Mesodermal cell (in vitro differentiated cells): ENCODE measurements around the gene HNRNPU. TPM values are rescaled to one million over a fixed set of nuclear protein-coding genes. Genes with fewer than 3 reads are reported as not detected.

Source experiments
- H3K27ac ChIP-seq: 2 replicates; pipeline ENCODE4 v1.7.0; 2013; ENCODE audit warnings: mild to moderate bottlenecking, low read depth, low read length, moderate library complexity; ENCODE audit not compliant: severe bottlenecking
- H3K36me3 ChIP-seq: 2 replicates; pipeline ENCODE4 v1.7.1; 2013; ENCODE audit warnings: mild to moderate bottlenecking, low read length, moderate library complexity; ENCODE audit not compliant: control insufficient read depth, insufficient read depth
- H3K4me1 ChIP-seq: one replicate; pipeline ENCODE4 v1.7.1; 2013; ENCODE audit warnings: mild to moderate bottlenecking, low read length; ENCODE audit not compliant: insufficient read depth, control insufficient read depth, poor library complexity, severe bottlenecking
- H3K4me3 ChIP-seq: 2 replicates; pipeline ENCODE4 v1.7.0; 2013; ENCODE audit warnings: low read length, control low read depth, mild to moderate bottlenecking; ENCODE audit not compliant: insufficient read depth, poor library complexity, severe bottlenecking; ENCODE audit errors: extremely low read depth
- H3K9me3 ChIP-seq: 2 replicates; pipeline ENCODE4 v1.7.1; 2013; ENCODE audit warnings: mild to moderate bottlenecking, low read length, moderate library complexity; ENCODE audit not compliant: control insufficient read depth
- WGBS, 2 experiments: methylation state at CpG; one replicate each; pipeline ENCODE4 v1.1.5; 2013; ENCODE audit warnings: missing lambda C conversion rate in 2 of 2; ENCODE audit not compliant: insufficient coverage in 2 of 2; 5-methylcytosine and 5-hydroxymethylcytosine counted together
- polyA plus RNA-seq, 2 experiments: library from polyadenylated mRNA; stranded (reverse); fragments of 50-300 nt; gene quantifications; one replicate each; pipeline ENCODE4 v1.2.3, GENCODE V29; 2013

HNRNPU gene
- 230 TPM for polyA plus RNA-seq (2013, experiment 1 of 2)
- 271 TPM for polyA plus RNA-seq (2013, experiment 2 of 2)

- Histone ChIP-seq H3K4me3 (peak within 1 kb of the TSS; percentile 99), H3K36me3 (peaks cover 31% of the 10 kb centered on the region), H3K9me3 (no peaks in the 10 kb centered on the region), H3K27ac (peak within 1 kb of the TSS; percentile 97), H3K4me1 (peaks cover 19% of the 10 kb centered on the region)
- 0 to 1% methylated on average over 38 to 54 of the region's 71 CpGs for WGBS, 2 experiments
Measured at GRCh38 chr1:244864253-244865027, at the start of gene HNRNPU. Gene HNRNPU (minus strand): TSS chr1:244864543. CDS start chr1:244864307, 236 bp downstream.

- Histone ChIP-seq H3K4me3 (no peak overlapping the region), H3K36me3 (no peaks in the 10 kb centered on the region), H3K4me1 (no peaks in the 10 kb centered on the region), H3K9me3 (no peaks in the 10 kb centered on the region), H3K27ac (no peak overlapping the region)
- WGBS, 2 experiments, result 89 to 91% methylated on average over 12 to 13 of the region's 15 CpGs
Measured at GRCh38 chr1:244913806-244914205, 49.5 kb upstream of the HNRNPU start.

- H3K9me3 ChIP-seq, result no peaks in the 10 kb centered on the region
- no peaks in the 10 kb centered on the region for H3K36me3 ChIP-seq
- WGBS, 2 experiments, result 71 to 90% methylated on average over 2 to 3 of the region's 3 CpGs
- no peak overlapping the region for H3K4me3 ChIP-seq
- no peak overlapping the region for H3K27ac ChIP-seq
- no peaks in the 10 kb centered on the region for H3K4me1 ChIP-seq
Measured at GRCh38 chr1:244904119-244904518, 39.8 kb upstream of the HNRNPU start.

GRCh38 chr1:244901400-244902015, 37.2 kb upstream of the HNRNPU start:
- 96 to 97% methylated on average over 3 to 6 of the region's 6 CpGs for WGBS, 2 experiments
- Histone ChIP-seq H3K36me3 (no peaks in the 10 kb centered on the region), H3K4me3 (no peak overlapping the region), H3K4me1 (no peaks in the 10 kb centered on the region), H3K27ac (no peak overlapping the region), H3K9me3 (no peaks in the 10 kb centered on the region)

GRCh38 chr1:244897476-244898254, 33.3 kb upstream of the HNRNPU start:
- 88% methylated on average over 7 to 8 of the region's 15 CpGs for WGBS, 2 experiments
- no peak overlapping the region for H3K27ac ChIP-seq
- H3K4me3 ChIP-seq, result no peak overlapping the region
- no peaks in the 10 kb centered on the region for H3K9me3 ChIP-seq
- H3K36me3 ChIP-seq, result no peaks in the 10 kb centered on the region
- H3K4me1 ChIP-seq, result peaks cover under 1% of the 10 kb centered on the region

- Histone ChIP-seq H3K4me3 (no peak overlapping the region), H3K4me1 (peaks cover 5% of the 10 kb centered on the region), H3K9me3 (no peaks in the 10 kb centered on the region), H3K36me3 (no peaks in the 10 kb centered on the region), H3K27ac (no peak overlapping the region)
- WGBS, 2 experiments, result 85 to 100% methylated on average over 1 to 2 of the region's 3 CpGs
Measured at GRCh38 chr1:244896550-244896949, 32.2 kb upstream of the HNRNPU start.

- 87 to 94% methylated on average over 5 to 7 of the region's 7 CpGs for WGBS, 2 experiments
- no peaks in the 10 kb centered on the region for H3K9me3 ChIP-seq
- H3K4me1 ChIP-seq, result peaks cover 5% of the 10 kb centered on the region
- H3K36me3 ChIP-seq, result no peaks in the 10 kb centered on the region
- no peak overlapping the region for H3K27ac ChIP-seq
- H3K4me3 ChIP-seq, result no peak overlapping the region
Measured at GRCh38 chr1:244893836-244894235, 29.5 kb upstream of the HNRNPU start.

GRCh38 chr1:244887281-244887680, 22.9 kb upstream of the HNRNPU start:
- Histone ChIP-seq H3K9me3 (peaks cover 4% of the 10 kb centered on the region), H3K4me3 (no peak overlapping the region), H3K36me3 (no peaks in the 10 kb centered on the region), H3K27ac (no peak overlapping the region), H3K4me1 (peaks cover under 1% of the 10 kb centered on the region)
- 83 to 94% methylated on average over 1 to 2 of the region's 4 CpGs for WGBS, 2 experiments

GRCh38 chr1:244881552-244882280, 17.4 kb upstream of the HNRNPU start:
- 72 to 79% methylated on average over 6 to 8 of the region's 11 CpGs for WGBS, 2 experiments
- H3K9me3 ChIP-seq, result no peaks in the 10 kb centered on the region
- no peaks in the 10 kb centered on the region for H3K4me1 ChIP-seq
- H3K4me3 ChIP-seq, result no peak overlapping the region
- H3K36me3 ChIP-seq, result no peaks in the 10 kb centered on the region
- no peak overlapping the region for H3K27ac ChIP-seq

- 92 to 93% methylated on average over 2 to 3 of the region's 5 CpGs for WGBS, 2 experiments
- H3K36me3 ChIP-seq, result no peaks in the 10 kb centered on the region
- H3K27ac ChIP-seq, result no peak overlapping the region
- no peaks in the 10 kb centered on the region for H3K4me1 ChIP-seq
- H3K4me3 ChIP-seq, result no peak overlapping the region
- H3K9me3 ChIP-seq, result no peaks in the 10 kb centered on the region
Measured at GRCh38 chr1:244878681-244879080, 14.3 kb upstream of the HNRNPU start.
